RCC 7860 (cell line): ENCODE results near the gene RAI1.

ENCODE experiments used
- DNase-seq: peaks from one replicate; pipeline ENCODE4 v3.0.0-alpha.2; 2015; ENCODE audit warnings: low spot score
- FAIRE-seq: peaks from 2 replicates; lab custom pipeline; 2012; peaks lifted over from hg19 to GRCh38; lab: Jason Lieb, UNC

The RAI1 gene

DNA sequence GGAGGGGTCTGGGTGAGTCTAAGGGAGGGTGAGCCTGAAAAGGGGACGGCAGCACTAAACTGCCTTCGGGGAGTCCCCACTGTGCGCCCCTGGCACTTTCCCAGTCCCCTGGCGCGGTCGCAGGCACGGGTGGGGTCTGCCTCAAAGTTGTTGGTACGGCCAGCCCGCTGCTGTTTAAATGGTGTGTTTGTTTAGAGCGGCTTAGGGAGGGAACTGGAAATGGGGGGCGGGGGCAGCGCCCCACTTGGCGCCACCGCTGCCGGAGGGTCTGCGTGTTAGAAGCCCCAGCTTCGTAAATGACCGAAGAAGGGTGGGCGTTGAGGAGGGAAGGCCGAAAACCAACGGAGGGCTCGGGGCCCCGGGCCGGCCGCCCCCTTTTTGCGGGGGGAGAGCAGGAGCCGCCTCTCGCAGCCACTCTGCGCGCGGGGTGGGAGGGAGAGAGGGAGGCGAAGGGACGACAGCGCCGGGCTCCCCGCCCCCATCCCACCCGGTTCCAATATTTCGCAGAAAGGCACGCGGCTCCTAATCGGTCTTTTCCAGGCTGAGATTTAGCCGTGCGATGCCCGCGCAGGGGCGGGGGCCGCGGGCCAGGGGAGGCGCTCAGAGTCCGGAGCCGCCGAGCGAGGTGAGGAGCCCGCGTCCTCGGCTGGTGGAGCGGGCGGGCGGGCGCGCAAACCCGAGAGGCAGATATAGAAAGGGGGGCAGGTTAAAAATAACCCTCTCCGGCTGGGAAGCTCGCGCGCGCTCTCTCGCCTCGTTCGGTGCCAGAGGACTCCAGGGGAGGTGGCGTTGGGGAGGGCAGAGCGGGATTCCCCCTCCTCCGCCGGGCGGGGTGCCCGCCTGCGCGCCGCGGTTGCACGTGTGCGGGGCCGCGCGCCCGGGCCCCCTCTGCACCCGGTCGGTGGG is 100.6 kb downstream of the RAI1 start:
- FAIRE-seq, result no peak

DNA sequence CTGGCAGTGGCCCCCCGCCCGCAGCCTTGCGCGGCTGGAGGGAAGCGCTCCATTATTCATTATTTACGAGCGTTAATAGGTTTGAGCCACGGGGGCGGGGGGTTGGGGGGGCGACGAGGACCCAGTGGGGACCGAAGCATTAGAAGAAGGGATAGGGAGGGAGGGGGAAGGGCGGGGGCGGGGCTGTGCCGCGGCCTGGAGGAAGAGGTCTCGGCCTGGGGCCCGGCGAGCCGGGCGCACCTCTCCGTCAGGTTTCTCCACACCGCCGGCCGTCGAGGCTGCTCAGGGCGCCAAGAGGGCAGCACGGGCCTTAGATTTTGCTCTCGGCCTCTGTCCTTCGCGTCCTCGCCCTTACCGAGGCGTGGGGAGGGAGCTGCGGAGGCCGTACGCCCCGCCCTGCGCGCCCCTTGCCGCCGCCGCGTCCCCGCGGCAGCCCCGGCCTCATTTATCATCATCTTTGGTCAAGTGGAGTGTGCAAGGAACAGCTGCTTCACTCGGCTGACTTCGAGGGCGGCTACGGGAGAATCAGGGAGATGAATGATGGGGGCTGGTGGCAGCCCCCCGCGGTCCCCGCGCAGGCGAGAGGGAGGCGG is 101.4 kb downstream of the RAI1 start:
- DNase-seq, result no peak
- no peak for FAIRE-seq

More for the DNA sequence above, 100.6 kb downstream of the RAI1 start:
- no peak for DNase-seq

DNA sequence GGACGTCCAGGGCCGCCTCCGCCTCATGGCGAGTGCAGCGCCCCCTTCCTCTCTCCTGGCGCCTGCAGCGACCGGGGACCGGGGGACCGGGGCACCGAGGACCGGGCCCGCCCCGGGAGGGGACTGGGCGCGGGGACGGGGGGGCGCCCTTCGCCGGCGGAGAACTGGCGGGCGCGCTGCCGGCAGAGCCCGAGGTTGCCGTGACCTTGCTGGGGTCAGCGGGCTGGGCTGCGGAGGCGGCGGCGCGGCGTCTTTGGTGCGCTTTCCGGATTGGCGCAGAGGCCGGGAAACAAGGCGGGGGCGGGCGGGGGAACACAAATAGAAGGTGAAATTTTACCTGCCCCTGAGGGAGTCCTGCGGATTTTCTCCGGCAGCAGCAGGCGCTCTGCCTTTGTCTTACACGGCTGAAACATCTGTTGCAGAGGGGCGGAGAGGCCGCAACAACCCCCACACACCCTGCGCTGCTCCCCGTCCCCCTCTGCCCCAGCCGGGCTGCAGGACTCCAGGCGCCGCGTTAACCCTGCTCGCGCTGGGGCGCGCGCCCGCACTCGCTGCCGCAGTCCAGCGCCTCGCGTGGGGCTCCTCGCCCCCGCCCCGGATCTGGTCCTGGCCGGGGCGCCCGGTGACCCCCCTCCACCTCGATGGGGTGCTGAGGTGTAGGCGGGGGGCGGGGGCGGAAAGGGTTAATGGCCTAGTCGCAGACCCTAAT is 102.0 kb downstream of the RAI1 start:
- FAIRE-seq (no peak), DNase-seq (no peak)

DNA sequence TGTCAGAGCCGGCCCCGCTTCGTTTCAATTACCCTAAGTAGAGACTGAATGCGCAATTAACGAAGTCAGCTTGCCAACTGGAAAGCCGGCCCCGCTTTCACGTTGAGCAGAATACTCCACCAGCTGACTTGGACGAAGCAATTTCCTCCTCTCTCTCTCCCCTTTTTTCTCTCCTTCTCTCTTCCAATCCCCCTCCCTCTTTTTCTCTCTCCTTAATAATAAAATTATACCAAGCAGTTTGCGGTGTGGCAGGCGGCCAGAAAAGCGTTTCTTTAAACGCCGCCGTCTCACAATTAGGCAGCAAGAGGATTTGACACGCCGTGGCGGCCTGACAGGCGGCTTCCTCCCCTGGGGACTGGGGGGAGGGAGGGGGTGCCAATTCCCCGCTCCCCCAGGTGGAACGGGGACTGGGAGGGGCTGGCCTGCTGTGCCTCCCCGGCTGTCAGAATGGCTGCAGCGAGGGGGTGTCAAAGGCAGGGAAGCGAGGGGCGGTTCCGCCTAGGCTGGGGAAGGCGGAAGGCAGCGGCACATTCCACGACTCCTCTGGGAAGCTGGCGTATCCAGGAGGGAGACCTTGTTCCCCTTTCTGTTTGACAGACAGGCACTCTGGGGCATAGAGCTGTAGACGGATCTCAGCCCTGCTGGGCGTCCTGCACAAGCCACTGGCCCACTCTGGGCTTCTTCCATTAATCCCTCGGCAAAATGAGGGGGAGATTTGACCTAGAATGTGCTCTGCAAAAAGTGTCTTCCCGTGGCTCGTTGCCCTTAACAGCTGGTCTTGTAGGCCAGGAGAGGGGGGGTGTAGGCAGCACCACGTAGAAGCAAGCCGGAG is 102.8 kb downstream of the RAI1 start:
- FAIRE-seq (no peak), DNase-seq (no peak)

DNA sequence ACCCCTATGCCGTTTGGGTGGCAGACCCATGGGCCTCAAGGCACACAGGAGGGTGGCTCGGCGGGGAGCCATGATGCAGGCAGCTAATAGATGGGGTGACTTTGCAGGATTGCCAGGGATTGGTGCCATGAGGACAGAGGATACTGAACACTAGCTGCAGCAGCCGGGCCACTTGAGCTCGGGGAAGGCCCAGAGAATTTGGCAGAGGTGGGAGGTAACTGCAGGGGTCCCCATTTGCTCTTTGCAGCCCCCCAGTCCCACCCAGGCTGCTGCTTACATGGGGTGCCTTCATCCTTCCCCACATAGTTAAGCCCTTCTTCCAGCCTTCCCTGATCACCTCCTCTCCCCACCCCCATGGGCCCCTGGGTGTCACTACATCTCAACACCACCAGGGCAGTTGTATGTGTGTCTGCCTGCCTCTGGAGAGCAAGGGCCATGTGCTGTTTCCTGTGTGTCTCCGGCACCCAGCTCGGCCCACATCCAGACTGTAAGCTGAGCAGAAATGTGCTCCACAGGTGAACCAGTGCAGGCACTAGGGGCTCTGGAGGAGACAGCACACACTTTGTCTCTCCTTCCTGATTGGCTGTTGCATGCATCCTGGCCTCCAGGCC is 103.5 kb downstream of the RAI1 start:
- no peak for FAIRE-seq
- DNase-seq, result no peak

DNA sequence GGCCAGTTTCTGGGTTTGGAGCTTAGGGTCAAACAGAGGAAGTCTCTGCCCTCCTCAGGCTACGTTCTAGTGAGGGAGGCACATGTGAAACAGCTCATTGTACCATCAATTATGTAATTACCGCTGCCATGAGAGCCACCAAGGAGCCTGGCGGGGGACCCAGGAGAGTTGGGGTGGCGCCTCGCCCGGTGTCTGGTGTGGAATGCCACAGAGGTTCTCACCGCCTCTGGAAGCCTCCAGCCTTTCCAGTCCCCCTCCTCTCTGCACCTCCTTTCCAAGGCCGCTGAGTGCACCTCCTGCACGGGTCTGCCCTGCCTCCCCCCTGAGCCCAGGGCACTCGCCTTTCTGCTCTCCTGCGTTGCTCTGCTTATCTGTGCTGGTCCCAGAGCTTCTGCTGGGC is 104.1 kb downstream of the RAI1 start:
- no peak for FAIRE-seq
- no peak for DNase-seq

DNA sequence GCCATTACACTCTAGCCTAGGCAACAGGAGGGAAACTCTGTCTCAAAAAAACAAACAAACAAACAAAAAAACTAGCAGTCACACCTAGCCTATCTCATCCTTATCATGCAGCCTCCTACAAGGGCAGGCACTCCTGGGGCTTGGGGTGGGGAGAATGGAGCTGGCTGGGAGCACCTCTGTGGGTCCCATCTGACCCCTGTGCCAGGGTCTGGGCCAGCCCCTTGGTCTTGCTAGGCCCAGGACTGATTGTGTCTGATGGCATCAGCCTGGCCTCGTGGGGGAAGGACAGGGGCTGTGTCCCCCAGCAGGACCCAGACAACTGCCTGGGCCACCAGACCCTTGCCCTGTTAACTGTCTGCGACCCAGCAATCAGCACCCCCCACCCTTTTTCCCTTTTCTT is 105.7 kb downstream of the RAI1 start:
- FAIRE-seq, result no peak
- DNase-seq, result no peak

DNA sequence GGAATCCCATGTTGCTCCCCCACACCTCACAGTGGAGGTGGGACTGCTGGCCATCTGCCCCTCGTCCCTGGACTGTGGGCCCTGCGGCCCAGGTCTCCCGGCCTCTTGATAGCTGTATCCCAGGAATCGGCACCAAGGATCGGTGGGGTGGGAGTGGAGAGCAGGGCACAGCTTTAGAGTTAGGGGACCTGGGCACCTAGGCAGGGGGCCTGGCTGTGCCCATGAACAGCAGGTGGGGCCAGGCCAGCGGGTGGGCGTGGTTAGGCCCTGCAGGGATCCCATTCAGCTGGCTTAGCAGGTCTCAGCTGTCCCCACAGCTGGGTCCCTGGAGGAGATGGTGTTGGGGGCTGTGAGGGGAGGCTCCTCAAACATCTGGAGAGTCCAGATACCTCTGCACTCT is 106.3 kb downstream of the RAI1 start:
- DNase-seq (no peak), FAIRE-seq (no peak)

DNA sequence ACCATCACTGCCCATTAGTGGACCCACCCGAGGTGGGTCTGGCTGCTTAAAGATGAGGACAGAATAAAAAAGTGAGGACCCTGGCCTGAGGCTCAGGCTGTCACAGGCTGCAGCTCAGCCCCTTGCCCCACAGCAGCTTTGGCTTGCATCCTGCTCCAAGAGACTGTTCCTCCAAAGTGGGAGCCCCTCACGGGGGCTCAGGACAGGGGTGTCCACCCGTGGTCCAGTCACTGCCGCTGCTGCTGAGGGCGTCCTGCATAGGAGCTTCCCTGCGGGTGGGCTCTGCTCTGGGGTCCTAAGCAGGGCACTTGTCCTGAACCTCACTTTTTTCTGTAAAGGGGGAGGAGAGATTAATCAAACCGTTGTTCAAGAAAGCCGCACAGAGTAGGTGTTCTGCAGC is 107.7 kb downstream of the RAI1 start:
- FAIRE-seq (no peak), DNase-seq (no peak)

DNA sequence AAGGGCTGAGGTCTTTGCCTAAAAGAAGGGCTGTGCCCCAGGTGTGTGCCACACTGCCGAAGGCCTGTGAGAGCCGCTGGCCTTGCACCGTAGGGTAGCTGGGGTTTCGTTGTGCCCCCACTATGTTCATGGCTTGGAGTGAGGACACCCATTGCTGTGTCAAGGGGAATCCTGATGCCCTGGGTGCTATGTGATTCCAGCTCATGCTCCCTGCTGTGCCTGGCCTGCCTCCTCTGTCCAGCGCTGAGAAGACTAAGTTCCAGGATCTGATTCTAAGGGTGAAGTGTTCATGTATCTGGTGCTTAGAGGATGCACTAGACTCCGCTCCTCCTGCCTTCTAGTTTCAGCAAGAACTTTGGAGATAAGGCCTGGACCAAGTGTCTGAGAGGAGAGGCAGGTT is 108.2 kb downstream of the RAI1 start:
- no peak for FAIRE-seq
- no peak for DNase-seq

DNA sequence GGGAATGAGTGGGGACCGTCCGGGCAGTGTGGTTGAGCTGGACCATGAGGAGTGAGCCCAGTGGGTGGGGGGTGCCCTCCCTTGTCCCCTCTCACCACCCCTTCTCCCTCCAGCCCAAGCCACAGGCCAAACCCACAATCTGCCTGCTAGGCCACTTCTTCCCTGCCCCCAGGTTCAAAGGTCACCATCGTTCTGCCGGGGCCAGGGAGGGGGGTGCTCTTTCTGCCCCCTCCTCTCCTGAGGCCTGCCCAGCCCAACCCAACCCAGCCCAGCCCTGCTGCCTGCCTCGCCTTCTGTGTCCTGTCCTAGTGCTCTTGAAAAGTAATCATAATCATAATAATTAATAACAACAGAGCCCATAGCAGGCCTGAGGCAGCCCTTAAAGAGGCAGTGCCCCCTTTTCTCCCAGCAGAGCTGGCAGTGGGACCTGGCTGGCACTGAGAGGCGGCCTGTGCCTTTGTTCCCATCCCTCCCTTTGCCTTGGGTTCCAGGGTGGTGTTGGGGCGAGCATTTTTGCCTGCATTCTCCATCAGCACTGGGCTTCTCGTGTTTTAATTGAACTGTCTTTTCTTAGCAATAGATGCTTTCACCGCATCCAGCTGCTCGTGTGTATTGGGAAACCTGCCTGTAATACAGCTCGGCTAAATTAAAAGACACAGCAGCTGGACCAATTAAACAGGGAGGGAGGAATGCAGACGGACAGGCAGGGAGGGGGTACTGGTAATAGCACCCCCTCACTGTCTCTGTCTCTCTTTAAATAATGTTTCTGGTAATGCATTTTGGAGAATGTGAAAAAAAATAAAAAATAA is 108.8 kb downstream of the RAI1 start:
- no peak for DNase-seq
- no peak for FAIRE-seq

DNA sequence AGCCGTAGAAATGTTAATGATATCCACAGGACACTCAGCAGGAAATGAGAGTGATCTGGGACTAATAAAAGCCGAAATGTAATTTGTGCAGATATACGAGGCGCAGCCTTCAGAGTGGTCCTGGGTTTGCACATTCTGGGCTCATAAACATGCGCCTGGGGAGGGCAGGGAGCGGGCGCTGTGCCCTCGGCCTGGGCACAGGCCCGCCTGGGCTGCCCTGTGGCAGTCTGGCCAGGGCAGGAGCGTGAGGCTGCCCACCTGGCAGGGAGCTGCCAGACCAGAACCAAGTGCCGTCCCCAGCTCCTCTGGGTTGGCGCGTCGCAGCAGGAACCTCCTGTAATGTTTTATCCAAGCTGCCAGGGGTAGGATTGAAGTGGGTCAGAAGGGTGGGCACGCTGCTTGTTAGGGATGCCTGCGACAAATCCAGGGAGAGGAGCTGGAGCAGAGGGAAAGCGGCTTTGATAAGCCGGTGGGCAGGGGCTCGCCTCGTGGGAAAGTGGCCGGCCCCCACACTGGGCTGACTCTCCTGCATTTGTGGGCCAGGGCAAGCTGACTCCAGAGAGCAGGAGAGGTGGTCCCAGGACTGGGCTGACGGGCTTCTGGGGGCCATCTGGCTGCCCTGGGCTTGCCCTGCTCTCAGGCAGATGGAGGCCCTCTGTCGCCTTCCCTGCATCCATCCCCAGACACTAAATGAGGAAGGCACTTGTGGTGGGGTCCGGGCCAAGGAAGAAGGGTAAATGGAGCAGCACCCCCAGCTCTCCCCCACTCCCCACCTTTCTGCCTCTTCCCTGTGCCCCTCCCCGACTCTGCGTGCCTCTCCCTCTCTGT is 109.6 kb downstream of the RAI1 start:
- DNase-seq (no peak), FAIRE-seq (no peak)

DNA sequence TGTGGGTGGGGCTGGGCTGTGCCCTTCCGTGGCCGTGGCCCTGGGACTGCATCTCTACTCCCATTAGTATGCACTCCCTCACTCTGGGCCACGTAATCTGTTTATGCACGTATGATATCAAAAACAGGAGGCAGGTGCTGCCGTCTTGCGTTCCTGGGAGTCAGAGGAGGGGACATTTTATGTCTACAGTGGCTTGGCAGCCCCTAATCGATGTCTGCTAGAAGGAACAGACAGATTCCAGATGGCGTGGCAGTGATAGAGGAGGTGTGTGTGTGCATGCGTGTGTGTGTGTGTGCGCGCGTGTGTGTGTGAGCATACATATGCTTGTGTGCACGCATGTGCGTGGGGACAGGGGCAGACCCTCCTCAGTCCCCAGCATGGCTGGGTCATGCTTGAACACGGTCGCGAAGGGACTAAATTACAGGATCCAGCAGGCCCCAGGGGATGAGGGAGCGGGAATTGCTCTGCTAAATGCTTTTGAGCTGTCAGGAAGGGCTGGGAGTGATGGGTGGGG is 110.8 kb downstream of the RAI1 start:
- no peak for DNase-seq
- no peak for FAIRE-seq

DNA sequence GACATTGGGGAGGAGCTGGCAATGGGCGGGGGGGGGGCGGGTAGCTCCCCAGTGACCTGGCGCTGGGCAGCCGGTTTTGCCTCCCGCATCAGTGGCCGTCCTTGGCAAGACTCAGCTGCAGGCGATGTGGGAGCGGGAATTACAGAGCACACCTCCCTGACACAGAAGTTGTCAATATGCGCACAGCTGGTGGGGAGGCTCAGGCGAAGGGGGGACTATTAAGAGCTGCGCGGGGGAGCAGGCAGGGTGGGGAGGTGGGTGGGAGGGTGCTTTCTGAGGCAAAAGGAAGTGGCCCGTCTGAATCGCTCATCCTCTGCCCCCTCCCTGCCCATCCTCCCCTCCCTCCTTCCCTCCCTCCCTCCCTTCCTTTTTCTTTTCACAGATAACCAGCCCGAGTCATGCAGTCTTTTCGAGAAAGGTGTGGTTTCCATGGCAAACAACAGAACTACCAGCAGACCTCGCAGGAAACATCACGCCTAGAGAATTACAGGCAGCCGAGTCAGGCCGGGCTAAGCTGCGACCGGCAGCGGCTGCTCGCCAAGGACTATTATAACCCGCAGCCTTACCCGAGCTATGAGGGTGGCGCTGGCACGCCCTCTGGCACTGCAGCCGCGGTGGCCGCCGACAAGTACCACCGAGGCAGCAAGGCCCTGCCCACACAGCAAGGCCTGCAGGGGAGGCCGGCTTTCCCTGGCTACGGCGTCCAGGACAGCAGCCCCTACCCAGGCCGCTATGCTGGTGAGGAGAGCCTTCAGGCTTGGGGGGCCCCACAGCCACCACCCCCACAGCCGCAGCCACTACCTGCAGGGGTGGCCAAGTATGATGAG is 111.5 kb downstream of the RAI1 start:
- DNase-seq, result peak; percentile 21

DNA sequence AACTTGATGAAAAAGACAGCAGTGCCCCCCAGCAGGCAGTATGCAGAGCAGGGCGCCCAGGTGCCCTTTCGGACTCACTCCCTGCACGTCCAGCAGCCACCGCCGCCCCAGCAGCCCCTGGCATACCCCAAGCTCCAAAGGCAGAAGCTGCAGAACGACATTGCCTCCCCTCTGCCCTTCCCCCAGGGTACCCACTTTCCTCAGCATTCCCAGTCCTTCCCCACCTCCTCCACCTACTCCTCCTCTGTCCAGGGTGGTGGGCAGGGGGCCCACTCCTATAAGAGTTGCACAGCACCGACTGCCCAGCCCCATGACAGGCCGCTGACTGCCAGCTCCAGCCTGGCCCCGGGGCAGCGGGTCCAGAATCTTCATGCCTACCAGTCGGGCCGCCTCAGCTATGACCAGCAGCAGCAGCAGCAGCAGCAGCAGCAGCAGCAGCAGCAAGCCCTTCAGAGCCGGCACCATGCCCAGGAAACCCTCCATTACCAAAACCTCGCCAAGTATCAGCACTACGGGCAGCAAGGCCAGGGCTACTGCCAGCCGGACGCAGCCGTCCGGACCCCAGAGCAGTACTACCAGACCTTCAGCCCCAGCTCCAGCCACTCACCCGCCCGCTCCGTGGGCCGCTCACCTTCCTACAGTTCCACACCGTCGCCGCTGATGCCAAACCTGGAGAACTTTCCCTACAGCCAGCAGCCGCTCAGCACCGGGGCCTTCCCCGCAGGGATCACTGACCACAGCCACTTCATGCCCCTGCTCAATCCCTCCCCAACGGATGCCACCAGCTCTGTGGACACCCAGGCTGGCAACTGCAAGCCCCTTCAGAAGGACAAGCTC is 112.3 kb downstream of the RAI1 start:
- DNase-seq (no peak), FAIRE-seq (no peak)

More for the DNA sequence above, 111.5 kb downstream of the RAI1 start:
- FAIRE-seq, result no peak

DNA sequence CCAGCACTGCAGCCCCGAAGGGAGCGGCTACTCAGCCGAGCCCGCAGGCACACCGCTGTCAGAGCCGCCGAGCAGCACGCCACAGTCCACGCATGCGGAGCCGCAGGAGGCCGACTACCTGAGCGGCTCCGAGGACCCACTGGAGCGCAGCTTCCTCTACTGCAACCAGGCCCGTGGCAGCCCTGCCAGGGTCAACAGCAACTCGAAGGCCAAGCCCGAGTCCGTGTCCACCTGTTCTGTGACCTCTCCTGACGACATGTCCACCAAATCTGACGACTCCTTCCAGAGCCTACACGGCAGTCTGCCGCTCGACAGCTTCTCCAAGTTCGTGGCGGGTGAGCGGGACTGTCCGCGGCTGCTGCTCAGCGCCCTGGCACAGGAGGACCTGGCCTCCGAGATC is 113.1 kb downstream of the RAI1 start:
- DNase-seq (no peak), FAIRE-seq (no peak)

DNA sequence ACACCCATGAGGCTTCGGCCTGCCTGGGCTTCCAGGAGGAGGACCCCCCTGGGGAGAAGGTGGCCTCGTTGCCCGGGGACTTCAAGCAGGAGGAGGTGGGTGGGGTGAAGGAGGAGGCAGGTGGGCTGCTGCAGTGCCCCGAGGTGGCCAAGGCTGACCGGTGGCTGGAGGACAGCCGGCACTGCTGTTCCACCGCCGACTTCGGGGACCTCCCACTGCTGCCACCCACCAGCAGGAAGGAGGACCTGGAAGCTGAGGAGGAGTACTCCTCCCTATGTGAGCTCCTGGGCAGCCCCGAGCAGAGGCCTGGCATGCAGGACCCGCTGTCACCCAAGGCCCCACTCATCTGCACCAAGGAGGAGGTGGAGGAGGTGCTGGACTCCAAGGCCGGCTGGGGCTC is 114.0 kb downstream of the RAI1 start:
- FAIRE-seq, result no peak

More for the DNA sequence above, 114.0 kb downstream of the RAI1 start:
- no peak for DNase-seq
